A549 treated with dexamethasone at 1 μM for 4 hours (cell line): ENCODE results near the gene GPR101. TPM values are rescaled to one million over a fixed set of nuclear protein-coding genes. Genes with fewer than 3 reads are reported as not detected.

Experiments used
- total RNA-seq: library from RNA; stranded (reverse); fragments of 200-300 nt; extraction: Qiagen RNA extraction; gene quantifications from 5 replicates; pipeline ENCODE4 v1.2.3, GENCODE V29; 2022

GPR101 gene
- not detected in 5 replicates for total RNA-seq

GRCh38 chrX:137033774-137034507 lies at the start of gene GPR101:
Gene GPR101, minus strand, starts transcription at chrX:137033995. Its CDS starts 2,321 bp downstream, at chrX:137031674.

Other genes with a start within 250 kb of the GPR101 start
- gene RBMX, start 153.3 kb downstream of the GPR101 start, total RNA-seq = 227 to 278 TPM (median 233 TPM) in 5 replicates